Measurements from ENCODE around the gene PTGIS. TPM values are rescaled to one million over a fixed set of nuclear protein-coding genes. Genes with fewer than 3 reads are reported as not detected.

The PTGIS gene
- polyA plus RNA-seq, 1 donor: 22.2 TPM

DNA sequence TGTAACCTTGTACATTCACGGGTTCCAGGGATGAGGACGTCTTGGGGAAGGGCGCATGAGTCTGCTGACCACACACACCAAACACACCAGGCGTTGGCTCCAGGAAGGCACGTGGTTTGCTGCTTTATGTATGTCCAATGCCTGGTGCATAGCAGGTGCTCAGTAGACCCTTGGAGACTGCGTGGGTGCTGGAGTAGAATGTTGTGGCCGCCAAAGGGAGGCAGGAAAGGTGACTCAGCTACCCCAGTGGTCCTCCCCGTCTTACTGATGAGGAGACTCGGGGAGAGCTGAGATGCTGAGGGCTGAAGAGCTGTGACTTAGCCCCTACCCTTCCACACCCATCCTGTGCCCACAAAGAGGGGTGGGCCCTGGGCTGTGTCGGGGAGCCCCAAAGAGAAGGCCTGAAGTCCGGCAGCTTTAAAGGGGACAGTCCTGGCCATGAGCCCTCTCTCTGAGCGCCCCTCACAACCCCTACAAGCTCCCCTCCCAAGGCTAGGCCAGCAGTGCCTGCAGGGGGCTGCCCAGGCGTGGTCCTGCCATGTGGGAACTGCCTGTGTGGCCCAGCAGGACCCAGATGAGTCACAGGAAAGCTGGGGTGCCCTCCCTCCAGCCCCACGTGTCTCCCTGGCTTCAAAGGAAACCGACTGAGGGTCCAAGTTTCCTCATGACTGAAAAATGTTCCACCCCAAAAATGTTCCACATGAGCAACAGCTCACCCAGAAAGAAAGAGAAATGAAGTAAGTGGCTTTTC lies 28.0 kb upstream of the PTGIS start:
- no peak for DNase-seq (ENCODE audit: low read depth)

GRCh38 chr20:49595346-49595745 lies 27.4 kb upstream of the PTGIS start:
- DNase-seq (ENCODE audit: low read depth): no peak

DNA sequence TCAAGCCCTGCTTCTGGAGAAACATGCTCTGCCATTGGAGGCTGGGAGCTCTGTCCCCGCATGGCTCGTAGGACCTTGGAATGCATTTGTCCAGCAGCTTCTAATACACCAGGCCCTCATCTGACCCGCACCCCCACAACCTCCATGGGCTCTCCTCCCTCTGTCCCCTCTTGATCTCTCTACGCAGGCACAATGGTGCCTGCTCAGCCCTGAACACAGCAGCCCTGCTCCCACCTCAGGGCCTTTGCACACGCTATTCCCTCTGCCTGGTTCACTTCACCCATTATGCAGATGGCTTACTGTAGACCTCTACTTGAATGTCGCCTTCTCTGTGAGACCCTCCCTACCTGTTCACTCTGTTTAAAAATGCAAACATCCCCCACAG lies 27.0 kb upstream of the PTGIS start:
- no peak for DNase-seq (ENCODE audit: low read depth)

- DNase-seq (ENCODE audit: low read depth): peak; percentile 67
Observed at GRCh38 chr20:49594143-49594930, 26.4 kb upstream of the PTGIS start.

DNA sequence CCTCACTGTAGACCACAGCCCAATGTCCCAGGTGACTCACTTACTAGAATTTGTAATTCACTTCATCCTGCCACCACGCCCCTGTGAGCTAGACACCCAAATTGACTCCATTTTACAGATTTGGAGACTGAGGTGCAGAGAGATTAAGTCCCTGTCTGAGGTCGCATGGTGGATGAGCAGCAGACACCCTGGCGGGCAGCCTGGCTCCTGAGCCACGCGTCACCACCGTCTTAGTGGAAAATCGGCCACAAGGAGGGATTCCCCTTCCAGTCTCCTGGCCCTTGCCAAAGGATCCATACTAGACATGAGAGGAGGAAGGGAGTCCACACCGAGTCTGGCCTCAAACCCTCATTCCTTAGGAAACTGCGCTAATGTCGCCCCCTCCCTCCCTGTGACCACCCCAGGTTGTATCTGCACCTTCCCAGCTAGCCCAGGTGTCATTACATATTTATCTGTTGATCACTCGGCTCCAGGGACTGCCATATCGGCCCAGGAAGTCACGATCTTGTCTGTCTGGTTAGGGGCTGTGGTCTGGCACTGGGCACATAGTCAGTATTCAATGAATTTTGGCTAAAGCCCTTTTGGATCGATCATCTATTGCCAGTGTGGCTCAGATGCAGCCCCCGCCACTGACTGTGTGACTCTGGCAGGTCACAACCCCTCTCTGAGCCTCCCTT lies 25.7 kb upstream of the PTGIS start:
- DNase-seq (ENCODE audit: low read depth): no peak

DNA sequence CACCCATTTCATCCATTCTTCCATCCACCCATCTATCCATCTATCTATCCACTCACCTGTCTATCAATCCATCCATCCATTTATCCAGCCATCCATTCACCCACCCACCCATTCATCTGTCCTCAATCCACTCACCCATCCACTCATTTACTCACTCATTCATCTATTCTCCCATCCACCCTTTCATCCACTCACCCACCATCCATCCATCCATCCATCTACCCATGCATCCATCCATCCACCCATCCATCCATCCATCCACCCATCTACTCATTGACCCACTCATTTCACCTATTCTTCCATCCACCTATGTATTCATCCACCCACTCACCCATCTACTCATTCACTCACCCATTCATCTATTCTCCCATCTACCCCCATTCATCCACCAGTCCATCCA lies 24.2 kb upstream of the PTGIS start:
- no peak for DNase-seq (ENCODE audit: low read depth)

GRCh38 chr20:49591217-49591865 lies 23.4 kb upstream of the PTGIS start:
- DNase-seq (ENCODE audit: low read depth): no peak

- no peak for DNase-seq (ENCODE audit: low read depth)
Observed at GRCh38 chr20:49590163-49591017, 22.5 kb upstream of the PTGIS start.

DNA sequence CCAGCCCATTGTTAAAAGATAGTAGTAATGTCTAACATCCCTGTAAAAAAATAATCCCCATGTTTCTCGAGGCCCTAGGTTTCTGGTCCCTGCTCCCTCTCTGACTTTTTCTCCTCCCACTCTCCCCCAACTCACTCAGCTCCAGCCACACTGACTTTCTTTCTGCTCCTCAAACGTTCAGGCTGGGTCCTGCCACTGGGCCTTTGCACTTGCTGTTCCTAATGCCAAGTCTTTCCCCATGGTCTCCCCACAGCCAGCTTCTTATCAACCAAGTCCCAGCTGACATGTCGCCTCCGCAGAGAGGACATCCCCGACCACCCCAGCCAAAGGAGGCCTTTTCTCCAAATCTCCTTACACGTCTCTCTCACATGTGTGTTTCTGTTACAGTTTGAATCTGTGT lies 21.8 kb upstream of the PTGIS start:
- no peak for DNase-seq (ENCODE audit: low read depth)

- no peak for DNase-seq (ENCODE audit: low read depth)
Observed at GRCh38 chr20:49587111-49587570, 19.2 kb upstream of the PTGIS start.

DNA sequence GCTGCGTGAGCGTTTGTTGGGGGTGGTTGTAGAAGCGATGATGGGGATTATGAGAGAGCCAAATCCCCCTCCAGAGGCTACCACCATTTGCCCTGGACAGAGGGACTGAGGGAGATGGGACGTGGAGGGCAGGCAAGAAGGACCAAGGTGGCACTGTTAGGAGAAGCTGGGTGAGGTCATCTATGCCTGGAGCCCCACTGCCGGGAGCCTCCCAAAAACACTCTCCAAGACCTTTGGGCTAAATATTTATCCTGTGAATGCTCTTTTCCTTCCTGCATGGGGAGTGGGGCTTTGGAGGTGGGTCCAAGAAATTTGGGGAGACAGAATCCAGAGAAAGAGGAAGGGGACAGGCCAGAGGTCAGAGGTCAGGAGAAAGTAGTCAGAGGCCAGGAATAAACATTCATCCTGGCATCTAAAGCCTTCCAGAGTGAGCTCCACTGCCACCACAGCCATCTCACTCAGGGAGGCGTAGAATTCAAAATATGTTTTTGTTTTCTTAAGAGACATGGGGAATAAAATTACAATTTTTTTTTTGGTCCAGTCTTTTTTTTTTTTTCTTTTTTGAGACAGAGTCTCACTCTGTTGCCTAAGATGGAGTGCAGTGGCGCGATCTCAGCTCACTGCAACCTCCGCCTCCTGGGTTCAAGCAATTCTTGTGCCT lies 17.8 kb upstream of the PTGIS start:
- DNase-seq (ENCODE audit: low read depth): no peak

GRCh38 chr20:49584418-49585382 lies 16.8 kb upstream of the PTGIS start:
- DNase-seq (ENCODE audit: low read depth): no peak

DNA sequence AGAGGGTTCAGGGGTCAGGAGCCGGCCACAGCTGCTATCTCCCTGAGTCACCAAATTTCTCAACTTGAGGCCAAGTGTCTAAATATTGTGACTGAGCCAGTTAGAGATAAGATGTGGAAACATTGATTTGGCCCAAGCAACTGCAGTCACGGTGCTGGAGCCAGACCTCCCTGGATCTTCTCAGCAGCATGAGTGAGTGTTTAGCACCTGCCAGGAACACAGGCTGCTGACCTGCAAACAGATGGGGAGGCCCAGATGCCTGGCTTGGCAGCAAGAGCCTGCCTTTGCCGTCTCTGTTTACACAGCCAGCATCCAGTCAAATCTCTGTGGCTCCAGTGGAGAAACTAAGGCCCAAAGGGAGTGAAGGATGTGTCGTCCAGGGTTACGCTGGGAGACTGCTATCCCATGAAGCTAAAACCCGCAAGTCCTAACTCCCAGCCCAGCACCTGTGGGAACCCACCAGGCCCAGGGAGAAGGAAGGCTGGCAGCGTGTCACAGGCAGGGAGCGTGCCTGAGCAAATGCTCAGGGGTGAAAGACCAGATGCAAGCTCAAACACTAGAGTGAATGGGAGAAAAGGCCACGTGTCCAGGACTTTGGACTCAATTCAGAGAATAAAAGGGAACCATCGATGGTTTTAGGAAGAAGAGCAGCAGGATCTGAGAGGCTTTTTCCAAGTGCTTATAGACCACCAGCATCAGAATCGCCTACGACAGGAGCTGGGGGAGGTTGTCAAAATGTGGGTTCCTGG lies 15.9 kb upstream of the PTGIS start:
- DNase-seq (ENCODE audit: low read depth): peak; percentile 78

DNA sequence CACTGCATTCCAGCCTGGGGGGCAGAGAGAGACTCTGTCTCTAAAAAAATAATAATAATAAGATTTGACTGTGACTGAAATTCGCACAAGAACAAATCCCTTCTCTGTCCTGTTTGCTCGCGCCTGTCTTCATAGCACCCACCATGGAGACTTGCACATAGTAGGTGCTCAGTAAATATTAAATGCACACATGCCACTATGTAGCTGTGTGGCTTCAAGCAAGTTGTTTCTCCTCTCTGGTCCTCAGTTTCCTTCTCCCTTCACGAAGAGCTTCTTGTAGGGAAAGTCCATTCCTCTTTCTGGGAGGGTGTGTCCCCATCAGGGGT lies 15.4 kb upstream of the PTGIS start:
- DNase-seq (ENCODE audit: low read depth): no peak

DNA sequence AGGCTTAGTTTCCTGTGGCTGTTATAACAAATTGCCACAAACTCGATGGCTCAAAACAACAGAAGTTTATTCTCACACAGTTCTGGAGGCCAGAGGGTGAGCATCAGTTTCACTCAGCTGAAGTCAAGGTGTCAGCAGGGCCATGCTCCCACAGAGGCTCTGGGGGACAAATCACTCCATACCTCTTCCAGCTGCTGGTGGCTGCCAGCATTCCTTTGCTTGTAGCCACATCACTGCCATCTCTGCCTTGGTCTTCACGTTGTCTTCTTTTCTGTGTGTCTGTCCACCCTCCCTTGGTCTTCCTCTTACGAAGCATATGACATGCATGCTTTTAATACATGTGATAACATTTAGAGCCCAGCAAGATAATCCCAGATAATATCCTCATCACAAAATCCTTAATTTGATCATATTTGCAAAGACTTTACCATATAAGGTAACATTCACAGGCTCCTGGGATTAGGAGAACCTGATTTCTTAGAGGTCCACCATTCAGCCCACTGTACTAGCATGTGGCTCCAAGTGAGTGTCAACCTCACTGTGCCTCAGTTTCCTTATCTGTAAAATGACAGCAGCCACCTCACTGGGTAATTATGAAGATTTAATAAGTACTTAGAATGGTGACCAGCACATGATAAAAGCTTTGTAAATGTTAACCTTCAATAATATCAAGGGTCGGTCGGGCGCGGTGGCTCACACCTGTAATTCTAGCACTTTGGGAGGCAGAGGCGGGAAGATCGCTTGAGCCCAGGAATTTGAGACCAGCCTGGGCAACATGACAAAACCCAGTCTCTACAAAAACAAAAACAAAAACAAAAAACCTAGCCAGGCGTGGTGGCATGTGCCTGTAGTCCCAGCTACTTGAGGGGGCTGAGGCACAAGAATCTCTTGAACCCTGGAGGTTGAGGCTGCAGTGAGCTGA lies 14.7 kb upstream of the PTGIS start:
- DNase-seq (ENCODE audit: low read depth): no peak

DNA sequence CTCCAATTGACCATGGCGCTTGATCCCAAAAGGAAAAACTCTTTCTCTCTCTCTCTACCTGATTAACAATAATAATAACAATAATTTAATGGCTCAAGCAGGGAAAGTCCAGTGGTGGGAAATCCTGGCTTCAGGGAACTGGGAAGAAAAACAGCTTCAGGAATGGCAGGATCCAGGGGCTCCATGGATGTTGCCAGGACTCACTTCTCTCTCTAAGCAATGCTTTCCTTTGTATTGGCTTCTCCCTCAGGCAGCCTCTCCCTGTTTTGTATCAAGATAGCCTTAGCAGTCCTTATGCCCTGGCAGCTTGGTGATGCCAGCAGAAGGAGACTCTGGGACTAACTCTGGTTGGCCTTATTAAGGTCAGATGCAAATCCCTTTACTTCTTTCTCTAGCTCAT lies 13.5 kb upstream of the PTGIS start:
- no peak for DNase-seq (ENCODE audit: low read depth)

DNA sequence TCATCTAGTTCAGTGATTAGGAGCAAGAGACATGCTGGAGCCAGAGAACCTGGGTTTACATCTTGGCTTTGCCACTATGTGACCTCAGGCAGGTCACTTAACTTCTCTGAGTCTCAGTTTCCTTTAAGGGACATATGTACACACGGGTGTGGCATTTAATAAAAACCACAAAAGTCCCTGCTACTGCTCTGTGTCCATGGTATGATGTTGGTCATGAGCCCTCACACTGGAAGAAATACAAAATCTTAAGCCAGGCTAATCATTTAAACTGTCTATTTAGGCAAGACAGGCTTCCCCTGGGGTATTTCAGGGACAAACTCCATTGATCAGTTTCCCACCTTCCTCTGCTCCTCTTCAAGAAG lies 12.9 kb upstream of the PTGIS start:
- DNase-seq (ENCODE audit: low read depth): no peak
